SK-N-SH treated with all-trans-retinoic acid at 6 μM for 48 hours (cell line): ENCODE results near the gene TBCK.

Experiments used
- ARNTL ChIP-seq: fragments of 450-650 bp; formaldehyde crosslinking; IDR thresholded peaks from 2 replicates; pipeline ENCODE4 v1.5.0; 2020; ENCODE audit warnings: low read depth, mild to moderate bottlenecking, moderate library complexity, borderline replicate concordance
- CREB5 ChIP-seq: fragments of 250-450 bp; sonication (Bioruptor Pico); IDR thresholded peaks from 2 replicates; pipeline ENCODE4 v1.5.1; 2020; ENCODE audit warnings: low read depth, mild to moderate bottlenecking, moderate library complexity
- POU6F1 ChIP-seq: fragments of 250-450 bp; sonication (Bioruptor Pico); IDR thresholded peaks from 2 replicates; pipeline ENCODE4 v1.8.0; 2021; ENCODE audit warnings: low read depth, mild to moderate bottlenecking, moderate library complexity, borderline replicate concordance
- RARB ChIP-seq: fragments of 250-450 bp; sonication (Bioruptor Pico); IDR thresholded peaks from 2 replicates; pipeline ENCODE4 v1.8.0; 2021; ENCODE audit warnings: mild to moderate bottlenecking, moderate library complexity
- SNAI2 ChIP-seq: fragments of 250-450 bp; sonication (Bioruptor Pico); IDR thresholded peaks from 2 replicates; pipeline ENCODE4 v1.5.0; 2020; ENCODE audit warnings: mild to moderate bottlenecking, moderate library complexity
- TSHZ2 ChIP-seq: fragments of 250-450 bp; sonication (Bioruptor Pico); IDR thresholded peaks from 2 replicates; pipeline ENCODE4 v1.5.0; 2020; ENCODE audit warnings: mild to moderate bottlenecking, moderate library complexity
- ZNF565 ChIP-seq: fragments of 450-650 bp; formaldehyde crosslinking; conservative IDR thresholded peaks from 2 replicates; pipeline ENCODE4 v1.5.0; 2020; ENCODE audit warnings: low read depth, mild to moderate bottlenecking, moderate library complexity
- ZNF8 ChIP-seq: fragments of 450-650 bp; formaldehyde crosslinking; IDR thresholded peaks from 2 replicates; pipeline ENCODE4 v1.5.0; 2020; ENCODE audit warnings: mild to moderate bottlenecking, moderate library complexity

DNA sequence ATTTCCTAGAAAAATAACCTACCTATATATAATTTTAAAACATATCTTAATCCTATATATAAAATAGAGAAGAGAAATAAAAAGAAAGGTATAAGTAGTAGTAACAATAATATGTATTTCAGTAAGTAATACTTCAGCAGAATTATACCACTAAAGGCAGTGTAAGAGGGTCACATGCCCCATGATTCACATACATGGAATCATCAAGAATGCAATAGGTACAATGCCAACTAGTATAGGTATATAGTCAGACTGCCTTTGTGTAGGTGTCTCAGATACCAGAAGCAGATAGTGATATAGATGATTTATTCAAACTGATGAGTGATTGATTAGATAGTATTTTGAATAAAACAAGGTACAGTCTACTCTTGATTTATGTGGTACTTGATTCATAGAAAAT lies 9.8 kb upstream of the TBCK start:
- TF ChIP-seq POU6F1 (CRISPR knock-in tag) (no peak), ZNF8 (CRISPR knock-in tag) (no peak), TSHZ2 (no peak), ZNF565 (CRISPR knock-in tag) (no peak), RARB (CRISPR knock-in tag) (no peak), CREB5 (no peak), ARNTL (CRISPR knock-in tag) (no peak), SNAI2 (CRISPR knock-in tag) (no peak)
